K562 (cell line): ENCODE data around the gene TCEA3. TPM values are rescaled to one million over a fixed set of nuclear protein-coding genes. Genes with fewer than 3 reads are reported as not detected.

ENCODE experiments used
- ARHGAP35 ChIP-seq: fragments of 450-650 bp; IDR thresholded peaks from 2 replicates; pipeline ENCODE4 v1.6.1; 2018; ENCODE audit not compliant: partially characterized antibody
- CEBPG ChIP-seq, 3 experiments: fragments of 200-800 bp in 1 of 3; sonication (Bioruptor generic) in 1 of 3; sonication (generic) in 1 of 3; formaldehyde crosslinking in 1 of 3; IDR thresholded peaks in 2 of 3; conservative IDR thresholded peaks in 1 of 3; 2 replicates each; pipeline versions ENCODE4 v1.6.1 to v1.8.0; 2016 to 2022; ENCODE audit warnings: missing compliant biosample characterization in 2 of 3, missing genetic modification characterization in 2 of 3, mild to moderate bottlenecking in 1 of 3, missing genetic modification reagents in 1 of 3
- ESRRA ChIP-seq: fragments of 450-650 bp; IDR thresholded peaks from 2 replicates; pipeline ENCODE4 v1.6.1; 2014; ENCODE audit warnings: low read depth, mild to moderate bottlenecking, moderate library complexity, borderline replicate concordance
- ETV6 ChIP-seq, 3 experiments: fragments of 150-350 bp in 1 of 3; sonication (generic) in 1 of 3; formaldehyde crosslinking in 1 of 3; IDR thresholded peaks; 2 replicates each; pipeline versions ENCODE4 v1.6.1 to v1.8.0; 2014 to 2022; ENCODE audit warnings: borderline replicate concordance in 2 of 3, low read depth in 2 of 3, antibody characterized with exemption in 1 of 3, low read length in 1 of 3, mild to moderate bottlenecking in 1 of 3, missing genetic modification reagents in 1 of 3
- FIP1L1 ChIP-seq: fragments of 200-400 bp; formaldehyde crosslinking; IDR thresholded peaks from 2 replicates; pipeline ENCODE4 v1.6.1; 2018; ENCODE audit warnings: mild to moderate bottlenecking, low read depth, low read length; ENCODE audit not compliant: poor library complexity, severe bottlenecking
- GATAD2A ChIP-seq: fragments of 450-650 bp; IDR thresholded peaks from 2 replicates; pipeline ENCODE4 v1.6.1; 2017
- GTF2E2 ChIP-seq: fragments of 200-800 bp; sonication (Bioruptor generic); IDR thresholded peaks from 2 replicates; pipeline ENCODE4 v1.6.1; 2016; ENCODE audit warnings: missing genetic modification characterization, missing compliant biosample characterization
- HBP1 ChIP-seq: fragments of 450-650 bp; formaldehyde crosslinking; IDR thresholded peaks from 2 replicates; pipeline ENCODE4 v1.4.0; 2022; ENCODE audit warnings: missing genetic modification characterization
- HEY1 ChIP-seq: fragments of 250-450 bp; sonication (Bioruptor Pico); IDR thresholded peaks from 2 replicates; pipeline ENCODE4 v1.5.0; 2020; ENCODE audit warnings: mild to moderate bottlenecking, moderate library complexity, borderline replicate concordance
- ID3 ChIP-seq, 2 experiments: fragments of 250-450 bp in 1 of 2; fragments of 450-650 bp in 1 of 2; sonication (Bioruptor Pico) in 1 of 2; IDR thresholded peaks; 2 replicates each; pipeline versions ENCODE4 v1.6.1 to v1.8.0; 2016 to 2021; ENCODE audit warnings: mild to moderate bottlenecking in 2 of 2, moderate library complexity in 2 of 2, missing compliant biosample characterization in 1 of 2, missing genetic modification characterization in 1 of 2
- KAT8 ChIP-seq: fragments of 450-650 bp; IDR thresholded peaks from 2 replicates; pipeline ENCODE4 v1.6.1; 2016; ENCODE audit warnings: low read depth, mild to moderate bottlenecking
- LARP7 ChIP-seq: fragments of 450-650 bp; IDR thresholded peaks from 2 replicates; pipeline ENCODE4 v1.6.1; 2016
- MAZ ChIP-seq, 2 experiments: fragments of 450-650 bp in 1 of 2; sonication (generic) in 1 of 2; formaldehyde crosslinking; IDR thresholded peaks in 1 of 2; conservative IDR thresholded peaks in 1 of 2; 2 replicates each; pipeline versions ENCODE4 v1.4.0 to v1.5.0; 2020; ENCODE audit warnings: mild to moderate bottlenecking in 1 of 2, missing genetic modification reagents in 1 of 2
- MEF2D ChIP-seq: conservative IDR thresholded peaks from 2 replicates; pipeline ENCODE4 v1.6.1; 2016; ENCODE audit warnings: low read depth, missing genetic modification characterization, missing compliant biosample characterization
- MLLT1 ChIP-seq, 2 experiments: fragments of 450-650 bp; IDR thresholded peaks; 2 replicates each; pipeline ENCODE4 v1.6.1; 2016
- SAFB ChIP-seq: fragments of 200-400 bp; formaldehyde crosslinking; IDR thresholded peaks from 2 replicates; pipeline ENCODE4 v1.6.1; 2017; ENCODE audit warnings: low read depth, low read length, borderline replicate concordance
- SAFB2 ChIP-seq: fragments of 200-400 bp; formaldehyde crosslinking; IDR thresholded peaks from 2 replicates; pipeline ENCODE4 v1.6.1; 2018; ENCODE audit warnings: borderline replicate concordance, low read length, low read depth, moderate library complexity; ENCODE audit not compliant: severe bottlenecking
- SREBF2 ChIP-seq: sonication (generic); formaldehyde crosslinking; IDR thresholded peaks from 2 replicates; pipeline ENCODE4 v1.4.0; 2020; ENCODE audit warnings: mild to moderate bottlenecking, missing genetic modification reagents
- ZNF124 ChIP-seq: sonication (generic); formaldehyde crosslinking; IDR thresholded peaks from 2 replicates; pipeline ENCODE4 v1.8.1; 2022; ENCODE audit warnings: missing genetic modification reagents
- ZNF133 ChIP-seq: fragments of 250-450 bp; sonication (Bioruptor Pico); IDR thresholded peaks from 2 replicates; pipeline ENCODE4 v1.4.0; 2020; ENCODE audit warnings: mild to moderate bottlenecking
- ZNF263 ChIP-seq: sonication (generic); formaldehyde crosslinking; IDR thresholded peaks from 2 replicates; pipeline ENCODE4 v1.8.0; 2022; ENCODE audit warnings: mild to moderate bottlenecking, missing genetic modification reagents, borderline replicate concordance
- ZNF311 ChIP-seq: fragments of 250-450 bp; sonication (Bioruptor Pico); IDR thresholded peaks from 2 replicates; pipeline ENCODE4 v1.4.0; 2020; ENCODE audit warnings: mild to moderate bottlenecking, moderate library complexity
- ZNF316 ChIP-seq: fragments of 450-650 bp; IDR thresholded peaks from 2 replicates; pipeline ENCODE4 v1.6.1; 2016
- ZNF583 ChIP-seq: fragments of 250-450 bp; sonication (Bioruptor Pico); IDR thresholded peaks from 2 replicates; pipeline ENCODE4 v1.4.0; 2020
- polyA plus RNA-seq, 8 experiments: library from polyadenylated mRNA; depleted of rRNA in 4 of 8; stranded (reverse) in 5 of 8; unstranded in 3 of 8; fragments of >200 nt; fragmentation: Nextera tagmentation in 2 of 8; fragmentation: Illumina TruSeq in 1 of 8; extraction: Ambion mirVana in 2 of 8; extraction: Trizol in 1 of 8; gene quantifications; 2 replicates each; pipeline versions ENCODE4 v1.2.1 to v1.2.3, GENCODE V29; 2011 to 2014; ENCODE audit warnings: inconsistent platforms in 1 of 8, missing spikeins in 1 of 8
- total RNA-seq, 7 experiments: library from RNA; depleted of rRNA in 6 of 7; stranded (reverse); fragments of >200 nt in 6 of 7; fragmentation: Illumina TruSeq in 2 of 7; extraction: Trizol in 2 of 7; gene quantifications; 2 replicates each; pipeline versions ENCODE4 v1.2.1 to v1.2.3, GENCODE V29; 2011 to 2021; ENCODE audit warnings: low replicate concordance in 1 of 7

TCEA3 gene
- total and polyA plus RNA-seq, 9 of the 15 experiments (the other 6 are each of a cell fraction or from before 2014, with no cell fraction given) = 0.03 to 0.55 (median 0.36) TPM

GRCh38 chr1:23344111-23344986 lies 80.2 kb downstream of the TCEA3 start, which contains the start of gene HNRNPR (continued):
- TF ChIP-seq ETV6 (IDR thresholded peaks at IDR 0.05; ENCODE audit: borderline replicate concordance in 1 of 2, low read depth in 2 of 2, low read length in 1 of 2) = no peak
- TF ChIP-seq ETV6 (CRISPR knock-in tag; IDR thresholded peaks at IDR 0.05; ENCODE audit: borderline replicate concordance) = no peak
- peak; percentile 52; the same call in 1 of the 2 replicates for TF ChIP-seq SAFB
- no peak for TF ChIP-seq FIP1L1
- no peak for TF ChIP-seq SREBF2 (CRISPR knock-in tag)
- TF ChIP-seq ZNF583 = no peak
- TF ChIP-seq ZNF133 (CRISPR knock-in tag) = no peak
- TF ChIP-seq ZNF311 (CRISPR knock-in tag) = no peak
- peak; percentile 69; the same call in 1 of the 2 replicates for TF ChIP-seq HBP1
- TF ChIP-seq ZNF263 = peak; percentile 76
- TF ChIP-seq MAZ (CRISPR knock-in tag; conservative IDR thresholded peaks at IDR 0.05 in 1 of 2, IDR thresholded peaks at IDR 0.05 in 1 of 2) = peak; percentile 95
- TF ChIP-seq ESRRA = peak; percentile 51; the same call in 1 of the 2 replicates
- TF ChIP-seq MLLT1 (IDR thresholded peaks at IDR 0.05) = peak in 1 of 2 experiments; percentile 59; a peak in 2 of 4 replicates
- TF ChIP-seq ZNF316 = peak; percentile 41
- TF ChIP-seq ARHGAP35 = no peak
- no peak for TF ChIP-seq LARP7
- no peak for TF ChIP-seq SAFB2
- TF ChIP-seq GTF2E2 (tag) = peak; percentile 92; the same call in 1 of the 2 replicates
- TF ChIP-seq CEBPG (CRISPR knock-in tag; IDR thresholded peaks at IDR 0.05) = peak; percentile 28; the same call in 1 of the 2 replicates
- TF ChIP-seq CEBPG (tag; conservative IDR thresholded peaks at IDR 0.05 in 1 of 2, IDR thresholded peaks at IDR 0.05 in 1 of 2) = no peak
- peak; percentile 55; the same call in 1 of the 2 replicates for TF ChIP-seq GATAD2A
- no peak for TF ChIP-seq KAT8
- no peak for TF ChIP-seq ZNF124 (CRISPR knock-in tag)
- no peak for TF ChIP-seq ID3 (CRISPR knock-in tag; IDR thresholded peaks at IDR 0.05)
- peak; percentile 68 for TF ChIP-seq ID3 (tag; IDR thresholded peaks at IDR 0.05)
- 0 out of 2 replicates have a peak, but pooled peaks have one; percentile 42 for TF ChIP-seq MEF2D
- no peak for TF ChIP-seq HEY1
